Measurements from ENCODE around the gene TBCE. TPM values are rescaled to one million over a fixed set of nuclear protein-coding genes. Genes with fewer than 3 reads are reported as not detected.

Gene TBCE
- total RNA-seq, 4 donors from 2014 or later = 17.6 to 58.6 (median 36.4) TPM

GRCh38 chr1:235329139-235329902 is 37.9 kb upstream of the TBCE start:
- Histone ChIP-seq H3K9me3 (no peaks in the 10 kb centered on the region), H3K27ac (peak overlapping the region; percentile 89 to 98 (median 95)), H3K4me1 (peaks cover 0 to 51% (median 14%) of the 10 kb centered on the region in 4 donors), H3K27me3 (no peaks in the 10 kb centered on the region), H3K4me3 (peak overlapping the region; percentile 55 to 95 (median 72)), H3K36me3 (no peaks in the 10 kb centered on the region)
- peak in 2 of 6 experiments; percentile 16 to 20 for TF ChIP-seq CTCF (IDR thresholded peaks at IDR 0.05)
- no peak for TF ChIP-seq POLR2A (IDR thresholded peaks at IDR 0.05)
- DNase-seq = peak; percentile 50 to 74 (median 58)

GRCh38 chr1:235330918-235331285 is 36.3 kb upstream of the TBCE start:
- peaks cover 0 to 35% (median 8%) of the 10 kb centered on the region in 4 donors for H3K4me1 ChIP-seq
- H3K36me3 ChIP-seq = peaks cover 0 to 8% (median 0%) of the 10 kb centered on the region in 3 donors
- TF ChIP-seq POLR2A (IDR thresholded peaks at IDR 0.05) (no peak), CTCF (IDR thresholded peaks at IDR 0.05) (no peak)
- peak overlapping the region in 2 of 4 donors; percentile 70 to 73 for H3K4me3 ChIP-seq
- peak overlapping the region in 1 of 4 donors; percentile 96 for H3K27ac ChIP-seq
- no peaks in the 10 kb centered on the region for H3K27me3 ChIP-seq
- H3K9me3 ChIP-seq = no peaks in the 10 kb centered on the region
- DNase-seq = no peak

GRCh38 chr1:235331401-235331800 is 35.8 kb upstream of the TBCE start:
- no peak overlapping the region for H3K27ac ChIP-seq
- H3K4me3 ChIP-seq = no peak overlapping the region
- H3K27me3 ChIP-seq = no peaks in the 10 kb centered on the region
- no peak for DNase-seq
- H3K4me1 ChIP-seq = peaks cover 0 to 30% (median 7%) of the 10 kb centered on the region in 4 donors
- no peaks in the 10 kb centered on the region for H3K9me3 ChIP-seq
- TF ChIP-seq POLR2A (IDR thresholded peaks at IDR 0.05) (no peak), CTCF (IDR thresholded peaks at IDR 0.05) (no peak)
- peaks cover 0 to 12% (median 0%) of the 10 kb centered on the region in 3 donors for H3K36me3 ChIP-seq

- TF ChIP-seq POLR2A (IDR thresholded peaks at IDR 0.05) (no peak), CTCF (IDR thresholded peaks at IDR 0.05) (no peak)
- no peaks in the 10 kb centered on the region for H3K9me3 ChIP-seq
- no peak for DNase-seq
- peaks cover 0 to 32% (median 0%) of the 10 kb centered on the region in 3 donors for H3K36me3 ChIP-seq
- H3K4me1 ChIP-seq = peaks cover 0 to 14% (median 0%) of the 10 kb centered on the region in 4 donors
- H3K4me3 ChIP-seq = peak overlapping the region in 2 of 4 donors; percentile 7 to 11
- no peaks in the 10 kb centered on the region for H3K27me3 ChIP-seq
- peak overlapping the region in 1 of 4 donors; percentile 56 for H3K27ac ChIP-seq
Observed at GRCh38 chr1:235336903-235337302, 30.3 kb upstream of the TBCE start.

- Histone ChIP-seq H3K4me1 (peaks cover 0 to 10% (median 0%) of the 10 kb centered on the region in 4 donors), H3K27me3 (no peaks in the 10 kb centered on the region), H3K27ac (no peak overlapping the region), H3K4me3 (no peak overlapping the region), H3K36me3 (peaks cover 0 to 47% (median 0%) of the 10 kb centered on the region in 3 donors), H3K9me3 (no peaks in the 10 kb centered on the region)
- no peak for TF ChIP-seq CTCF (IDR thresholded peaks at IDR 0.05)
- TF ChIP-seq POLR2A (IDR thresholded peaks at IDR 0.05) = no peak
- no peak for DNase-seq
Observed at GRCh38 chr1:235339746-235340145, 27.5 kb upstream of the TBCE start.

Data from Peyer's patch (tissue), 4 donors.